CD14-positive monocyte (primary cell): Measurements from ENCODE around the gene TMEM190. TPM values are rescaled to one million over a fixed set of nuclear protein-coding genes. Genes with fewer than 3 reads are reported as not detected.

Source experiments
- DNase-seq, 3 donors: peaks; one replicate each; pipeline ENCODE4 v3.0.0-alpha.2; 2011 to 2022
- H2AFZ ChIP-seq: 2 replicates; pipeline ENCODE4 v1.6.0; 2012; ENCODE audit warnings: mild to moderate bottlenecking, low read depth, low read length, inconsistent platforms; ENCODE audit not compliant: insufficient read depth, poor library complexity, severe bottlenecking
- H3K27ac ChIP-seq, 2 donors: 1 replicate in 1 of 2; 2 replicates in 1 of 2; pipeline ENCODE4 v1.5.1; 2012 to 2013; ENCODE audit warnings: low read length in 2 of 2, control low read depth in 1 of 2, inconsistent platforms in 1 of 2, low read depth in 1 of 2, mild to moderate bottlenecking in 1 of 2
- H3K27me3 ChIP-seq, 2 donors: one replicate each; pipeline versions ENCODE4 v1.6.0 to v1.6.1; 2011 to 2013; ENCODE audit warnings: low read length in 2 of 2; ENCODE audit not compliant: control insufficient read depth in 2 of 2, insufficient read depth in 2 of 2
- H3K36me3 ChIP-seq, 2 donors: replicated peaks in 1 of 2; 1 replicate in 1 of 2; 2 replicates in 1 of 2; pipeline versions ENCODE4 v1.5.1 to v1.6.1; 2012 to 2013; ENCODE audit warnings: low read length in 2 of 2, control low read depth in 1 of 2, inconsistent platforms in 1 of 2, mild to moderate bottlenecking in 1 of 2; ENCODE audit not compliant: insufficient read depth in 2 of 2, control insufficient read depth in 1 of 2
- H3K4me1 ChIP-seq, 2 donors: 1 replicate in 1 of 2; 2 replicates in 1 of 2; pipeline versions ENCODE4 v1.5.1 to v1.6.1; 2012 to 2013; ENCODE audit warnings: low read length in 2 of 2, control low read depth in 1 of 2, inconsistent platforms in 1 of 2, mild to moderate bottlenecking in 1 of 2, moderate library complexity in 1 of 2; ENCODE audit not compliant: insufficient read depth in 2 of 2, control insufficient read depth in 1 of 2
- H3K4me2 ChIP-seq: replicated peaks from 2 replicates; pipeline ENCODE3; 2012; ENCODE audit warnings: low read length, moderate library complexity, mild to moderate bottlenecking; ENCODE audit not compliant: poor library complexity, severe bottlenecking; ENCODE audit errors: extremely low read depth
- H3K4me3 ChIP-seq, 3 experiments: fragments of 200-600 bp in 1 of 3; sonication (generic) in 1 of 3; replicated peaks in 1 of 3; 1 replicate in 2 of 3; 2 replicates in 1 of 3; pipeline ENCODE4 v1.5.1; 2011 to 2013; ENCODE audit warnings: low read length in 3 of 3, mild to moderate bottlenecking in 3 of 3, control low read depth in 2 of 3, low read depth in 2 of 3, inconsistent platforms in 1 of 3, moderate library complexity in 1 of 3
- H3K79me2 ChIP-seq: 2 replicates; pipeline ENCODE4 v1.6.0; 2012; ENCODE audit warnings: mild to moderate bottlenecking, control low read depth, inconsistent platforms, low read length, moderate library complexity; ENCODE audit not compliant: insufficient read depth
- H3K9ac ChIP-seq: 2 replicates; pipeline ENCODE4 v1.6.0; 2017; ENCODE audit warnings: low read length, mild to moderate bottlenecking; ENCODE audit not compliant: insufficient read depth, poor library complexity, severe bottlenecking
- H3K9me3 ChIP-seq, 2 donors: replicated peaks in 1 of 2; 1 replicate in 1 of 2; 2 replicates in 1 of 2; pipeline versions ENCODE4 v1.5.1 to v1.6.1; 2012 to 2013; ENCODE audit warnings: low read length in 2 of 2, control low read depth in 1 of 2; ENCODE audit not compliant: control insufficient read depth in 1 of 2, insufficient read depth in 1 of 2
- H4K20me1 ChIP-seq: 2 replicates; pipeline ENCODE4 v1.6.0; 2012; ENCODE audit warnings: mild to moderate bottlenecking, low read length, control low read depth, moderate library complexity; ENCODE audit not compliant: insufficient read depth
- H3K27ac Mint-ChIP-seq, 7 donors: one replicate each; pipeline ENCODE4 v1.8.0; 2020; ENCODE audit warnings: mild to moderate bottlenecking in 7 of 7, mixed read lengths in 7 of 7, moderate library complexity in 6 of 7, inconsistent platforms in 2 of 7
- H3K27me3 Mint-ChIP-seq, 3 donors: one replicate each; pipeline ENCODE4 v1.8.0; 2021 to 2022; ENCODE audit warnings: low read depth in 3 of 3, mild to moderate bottlenecking in 3 of 3, mixed read lengths in 3 of 3, moderate library complexity in 3 of 3, inconsistent platforms in 1 of 3
- H3K36me3 Mint-ChIP-seq, 2 donors: one replicate each; pipeline ENCODE4 v1.8.0; 2020; ENCODE audit warnings: mixed read lengths in 2 of 2, inconsistent platforms in 1 of 2, mild to moderate bottlenecking in 1 of 2
- H3K4me1 Mint-ChIP-seq: one replicate; pipeline ENCODE4 v1.8.0; 2020; ENCODE audit warnings: mild to moderate bottlenecking, mixed read lengths
- H3K4me3 Mint-ChIP-seq, 2 donors: one replicate each; pipeline ENCODE4 v1.8.0; 2020; ENCODE audit warnings: mild to moderate bottlenecking in 2 of 2, mixed read lengths in 2 of 2, moderate library complexity in 1 of 2
- H3K9me3 Mint-ChIP-seq, 7 donors: one replicate each; pipeline ENCODE4 v1.8.0; 2020 to 2022; ENCODE audit warnings: mixed read lengths in 7 of 7, mild to moderate bottlenecking in 6 of 7, moderate library complexity in 6 of 7, inconsistent platforms in 2 of 7
- CTCF ChIP-seq: fragments of 200-600 bp; IDR thresholded peaks from one replicate; pipeline ENCODE4 v1.8.0; 2022; ENCODE audit warnings: antibody characterized with exemption, mild to moderate bottlenecking
- WGBS: methylation state at CpG from one replicate; pipeline ENCODE4 v1.1.5; 2013; ENCODE audit warnings: missing lambda C conversion rate; ENCODE audit not compliant: insufficient coverage; 5-methylcytosine and 5-hydroxymethylcytosine counted together
- intact Hi-C, 2 donors: fragments of 100-400 bp; cut with micrococcal nuclease; formaldehyde crosslinking; loops; one replicate each; pipeline versions ENCODE4 v1.15.0 to v1.15.1; 2023
- polyA plus RNA-seq, 3 donors: library from polyadenylated mRNA; depleted of rRNA in 1 of 3; unstranded in 2 of 3; stranded (reverse) in 1 of 3; fragments of 300-500 nt in 2 of 3; fragments of >200 nt in 1 of 3; fragmentation: Illumina TruSeq in 2 of 3; gene quantifications; 1 replicate in 2 of 3; 2 replicates in 1 of 3; pipeline ENCODE4 v1.2.3, GENCODE V29; 2012 to 2021

Gene TMEM190
- polyA plus RNA-seq, 3 donors, result not detected

GRCh38 chr19:55391702-55392615 is 15.3 kb downstream of the TMEM190 start:
- H3K4me1 ChIP-seq, result peaks cover 18 to 25% of the 10 kb centered on the region in 2 donors
- H3K27ac ChIP-seq, result no peak overlapping the region
- peaks cover 0 to 1% (median 0%) of the 10 kb centered on the region in 3 donors for H3K27me3 Mint-ChIP-seq
- intact Hi-C loops, result no loop called here
- H3K36me3 Mint-ChIP-seq, result peaks cover 35 to 44% of the 10 kb centered on the region in 2 donors
- no peak overlapping the region for H2AFZ ChIP-seq
- no peak overlapping the region for H3K4me3 ChIP-seq
- no peaks in the 10 kb centered on the region for H3K9me3 Mint-ChIP-seq
- peaks cover 40 to 43% of the 10 kb centered on the region in 2 donors for H3K36me3 ChIP-seq
- WGBS, result 80% methylated on average over 10 of the region's 18 CpGs
- H3K4me1 Mint-ChIP-seq, result peaks cover 36% of the 10 kb centered on the region
- TF ChIP-seq CTCF, result no peak
- no peak for DNase-seq
- H3K27me3 ChIP-seq, result no peaks in the 10 kb centered on the region
- peaks cover 31% of the 10 kb centered on the region for H3K79me2 ChIP-seq
- H3K27ac Mint-ChIP-seq, result peak overlapping the region in 2 of 7 donors; percentile 32 to 52
- no peak overlapping the region for H3K9ac ChIP-seq
- H3K4me3 Mint-ChIP-seq, result no peak overlapping the region
- no peaks in the 10 kb centered on the region for H3K9me3 ChIP-seq
- H3K4me2 ChIP-seq, result no peak overlapping the region
- peaks cover 63% of the 10 kb centered on the region for H4K20me1 ChIP-seq

- Histone ChIP-seq H3K79me2 (peaks cover 20% of the 10 kb centered on the region), H3K36me3 (peaks cover 29 to 33% of the 10 kb centered on the region in 2 donors), H3K4me1 (peaks cover 13 to 18% of the 10 kb centered on the region in 2 donors), H4K20me1 (peaks cover 52% of the 10 kb centered on the region), H3K9me3 (no peaks in the 10 kb centered on the region), H3K4me2 (no peak overlapping the region), H2AFZ (no peak overlapping the region), H3K9ac (no peak overlapping the region), H3K4me3 (no peak overlapping the region), H3K27me3 (no peaks in the 10 kb centered on the region), H3K27ac (no peak overlapping the region)
- Mint-ChIP-seq H3K27me3 (peaks cover 0 to 2% (median 1%) of the 10 kb centered on the region in 3 donors), H3K4me3 (no peak overlapping the region), H3K36me3 (peaks cover 24 to 32% of the 10 kb centered on the region in 2 donors), H3K4me1 (peaks cover 33% of the 10 kb centered on the region), H3K27ac (peak overlapping the region in 2 of 7 donors; percentile 54 to 68), H3K9me3 (peaks cover 0 to 2% (median 0%) of the 10 kb centered on the region in 7 donors)
- intact Hi-C loops, result no loop called here
- 85% methylated on average over 8 of the region's 18 CpGs for WGBS
- no peak for TF ChIP-seq CTCF
- no peak for DNase-seq
Measured at GRCh38 chr19:55392820-55393761, 16.5 kb downstream of the TMEM190 start.
